Measurements from ENCODE around the gene SCIN.

DNA sequence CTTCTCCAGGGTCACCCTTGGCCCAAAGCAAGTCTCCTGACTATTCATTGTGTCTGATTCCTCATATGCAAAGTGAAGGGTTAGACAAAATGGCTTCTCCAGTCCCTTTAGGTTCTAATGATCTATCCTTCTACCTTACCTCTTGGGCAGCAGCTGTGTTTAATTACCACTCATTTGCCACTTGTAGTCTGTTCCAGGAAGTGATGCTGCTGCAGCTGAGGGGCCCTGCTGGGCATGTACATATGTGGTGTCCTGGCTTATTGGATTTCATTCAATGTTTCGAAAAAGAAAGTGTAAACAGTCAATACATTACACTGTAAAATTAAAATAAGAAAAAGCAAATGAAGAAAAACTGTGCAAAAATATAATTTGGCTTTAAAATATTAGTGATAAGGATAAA, 36.6 kb downstream of the SCIN start:
- TF ChIP-seq, protein P1, sequence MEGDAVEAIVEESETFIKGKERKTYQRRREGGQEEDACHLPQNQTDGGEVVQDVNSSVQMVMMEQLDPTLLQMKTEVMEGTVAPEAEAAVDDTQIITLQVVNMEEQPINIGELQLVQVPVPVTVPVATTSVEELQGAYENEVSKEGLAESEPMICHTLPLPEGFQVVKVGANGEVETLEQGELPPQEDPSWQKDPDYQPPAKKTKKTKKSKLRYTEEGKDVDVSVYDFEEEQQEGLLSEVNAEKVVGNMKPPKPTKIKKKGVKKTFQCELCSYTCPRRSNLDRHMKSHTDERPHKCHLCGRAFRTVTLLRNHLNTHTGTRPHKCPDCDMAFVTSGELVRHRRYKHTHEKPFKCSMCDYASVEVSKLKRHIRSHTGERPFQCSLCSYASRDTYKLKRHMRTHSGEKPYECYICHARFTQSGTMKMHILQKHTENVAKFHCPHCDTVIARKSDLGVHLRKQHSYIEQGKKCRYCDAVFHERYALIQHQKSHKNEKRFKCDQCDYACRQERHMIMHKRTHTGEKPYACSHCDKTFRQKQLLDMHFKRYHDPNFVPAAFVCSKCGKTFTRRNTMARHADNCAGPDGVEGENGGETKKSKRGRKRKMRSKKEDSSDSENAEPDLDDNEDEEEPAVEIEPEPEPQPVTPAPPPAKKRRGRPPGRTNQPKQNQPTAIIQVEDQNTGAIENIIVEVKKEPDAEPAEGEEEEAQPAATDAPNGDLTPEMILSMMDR (IDR thresholded peaks at IDR 0.05): no peak
- TF ChIP-seq POLR2A (IDR thresholded peaks at IDR 0.05) (no peak), POLR2AphosphoS5 (IDR thresholded peaks at IDR 0.05) (no peak), EP300 (IDR thresholded peaks at IDR 0.05) (no peak)

Measured in sigmoid colon (tissue), 4 donors.